CD14-positive monocyte (primary cell): ENCODE results near the gene INIP. TPM values are rescaled to one million over a fixed set of nuclear protein-coding genes. Genes with fewer than 3 reads are reported as not detected.

Experiments used
- DNase-seq, 3 donors: peaks; one replicate each; pipeline ENCODE4 v3.0.0-alpha.2; 2011 to 2022
- H2AFZ ChIP-seq: 2 replicates; pipeline ENCODE4 v1.6.0; 2012; ENCODE audit warnings: mild to moderate bottlenecking, low read depth, low read length, inconsistent platforms; ENCODE audit not compliant: insufficient read depth, poor library complexity, severe bottlenecking
- H3K27ac ChIP-seq, 2 donors: 1 replicate in 1 of 2; 2 replicates in 1 of 2; pipeline ENCODE4 v1.5.1; 2012 to 2013; ENCODE audit warnings: low read length in 2 of 2, control low read depth in 1 of 2, inconsistent platforms in 1 of 2, low read depth in 1 of 2, mild to moderate bottlenecking in 1 of 2
- H3K27me3 ChIP-seq, 2 donors: one replicate each; pipeline versions ENCODE4 v1.6.0 to v1.6.1; 2011 to 2013; ENCODE audit warnings: low read length in 2 of 2; ENCODE audit not compliant: control insufficient read depth in 2 of 2, insufficient read depth in 2 of 2
- H3K36me3 ChIP-seq, 2 donors: replicated peaks in 1 of 2; 1 replicate in 1 of 2; 2 replicates in 1 of 2; pipeline versions ENCODE4 v1.5.1 to v1.6.1; 2012 to 2013; ENCODE audit warnings: low read length in 2 of 2, control low read depth in 1 of 2, inconsistent platforms in 1 of 2, mild to moderate bottlenecking in 1 of 2; ENCODE audit not compliant: insufficient read depth in 2 of 2, control insufficient read depth in 1 of 2
- H3K4me1 ChIP-seq, 2 donors: 1 replicate in 1 of 2; 2 replicates in 1 of 2; pipeline versions ENCODE4 v1.5.1 to v1.6.1; 2012 to 2013; ENCODE audit warnings: low read length in 2 of 2, control low read depth in 1 of 2, inconsistent platforms in 1 of 2, mild to moderate bottlenecking in 1 of 2, moderate library complexity in 1 of 2; ENCODE audit not compliant: insufficient read depth in 2 of 2, control insufficient read depth in 1 of 2
- H3K4me2 ChIP-seq: replicated peaks from 2 replicates; pipeline ENCODE3; 2012; ENCODE audit warnings: low read length, moderate library complexity, mild to moderate bottlenecking; ENCODE audit not compliant: poor library complexity, severe bottlenecking; ENCODE audit errors: extremely low read depth
- H3K4me3 ChIP-seq, 3 experiments: fragments of 200-600 bp in 1 of 3; sonication (generic) in 1 of 3; replicated peaks in 1 of 3; 1 replicate in 2 of 3; 2 replicates in 1 of 3; pipeline ENCODE4 v1.5.1; 2011 to 2013; ENCODE audit warnings: low read length in 3 of 3, mild to moderate bottlenecking in 3 of 3, control low read depth in 2 of 3, low read depth in 2 of 3, inconsistent platforms in 1 of 3, moderate library complexity in 1 of 3
- H3K79me2 ChIP-seq: 2 replicates; pipeline ENCODE4 v1.6.0; 2012; ENCODE audit warnings: mild to moderate bottlenecking, control low read depth, inconsistent platforms, low read length, moderate library complexity; ENCODE audit not compliant: insufficient read depth
- H3K9ac ChIP-seq: 2 replicates; pipeline ENCODE4 v1.6.0; 2017; ENCODE audit warnings: low read length, mild to moderate bottlenecking; ENCODE audit not compliant: insufficient read depth, poor library complexity, severe bottlenecking
- H3K9me3 ChIP-seq, 2 donors: replicated peaks in 1 of 2; 1 replicate in 1 of 2; 2 replicates in 1 of 2; pipeline versions ENCODE4 v1.5.1 to v1.6.1; 2012 to 2013; ENCODE audit warnings: low read length in 2 of 2, control low read depth in 1 of 2; ENCODE audit not compliant: control insufficient read depth in 1 of 2, insufficient read depth in 1 of 2
- H4K20me1 ChIP-seq: 2 replicates; pipeline ENCODE4 v1.6.0; 2012; ENCODE audit warnings: mild to moderate bottlenecking, low read length, control low read depth, moderate library complexity; ENCODE audit not compliant: insufficient read depth
- H3K27ac Mint-ChIP-seq, 7 donors: one replicate each; pipeline ENCODE4 v1.8.0; 2020; ENCODE audit warnings: mild to moderate bottlenecking in 7 of 7, mixed read lengths in 7 of 7, moderate library complexity in 6 of 7, inconsistent platforms in 2 of 7
- H3K27me3 Mint-ChIP-seq, 3 donors: one replicate each; pipeline ENCODE4 v1.8.0; 2021 to 2022; ENCODE audit warnings: low read depth in 3 of 3, mild to moderate bottlenecking in 3 of 3, mixed read lengths in 3 of 3, moderate library complexity in 3 of 3, inconsistent platforms in 1 of 3
- H3K36me3 Mint-ChIP-seq, 2 donors: one replicate each; pipeline ENCODE4 v1.8.0; 2020; ENCODE audit warnings: mixed read lengths in 2 of 2, inconsistent platforms in 1 of 2, mild to moderate bottlenecking in 1 of 2
- H3K4me1 Mint-ChIP-seq: one replicate; pipeline ENCODE4 v1.8.0; 2020; ENCODE audit warnings: mild to moderate bottlenecking, mixed read lengths
- H3K4me3 Mint-ChIP-seq, 2 donors: one replicate each; pipeline ENCODE4 v1.8.0; 2020; ENCODE audit warnings: mild to moderate bottlenecking in 2 of 2, mixed read lengths in 2 of 2, moderate library complexity in 1 of 2
- H3K9me3 Mint-ChIP-seq, 7 donors: one replicate each; pipeline ENCODE4 v1.8.0; 2020 to 2022; ENCODE audit warnings: mixed read lengths in 7 of 7, mild to moderate bottlenecking in 6 of 7, moderate library complexity in 6 of 7, inconsistent platforms in 2 of 7
- CTCF ChIP-seq: fragments of 200-600 bp; IDR thresholded peaks from one replicate; pipeline ENCODE4 v1.8.0; 2022; ENCODE audit warnings: antibody characterized with exemption, mild to moderate bottlenecking
- WGBS: methylation state at CpG from one replicate; pipeline ENCODE4 v1.1.5; 2013; ENCODE audit warnings: missing lambda C conversion rate; ENCODE audit not compliant: insufficient coverage; 5-methylcytosine and 5-hydroxymethylcytosine counted together
- intact Hi-C, 2 donors: fragments of 100-400 bp; cut with micrococcal nuclease; formaldehyde crosslinking; loops; one replicate each; pipeline versions ENCODE4 v1.15.0 to v1.15.1; 2023
- polyA plus RNA-seq, 3 donors: library from polyadenylated mRNA; depleted of rRNA in 1 of 3; unstranded in 2 of 3; stranded (reverse) in 1 of 3; fragments of 300-500 nt in 2 of 3; fragments of >200 nt in 1 of 3; fragmentation: Illumina TruSeq in 2 of 3; gene quantifications; 1 replicate in 2 of 3; 2 replicates in 1 of 3; pipeline ENCODE4 v1.2.3, GENCODE V29; 2012 to 2021

INIP gene
- polyA plus RNA-seq, 3 donors: 10.7 to 53.0 (median 49.0) TPM

- intact Hi-C loops: loop anchor here (2.0 to 10.0 kb wide), 3 partner anchors 32 to 176 kb away; partner anchors contain the start of genes SNX30 (in 2 of the 2) and SLC46A2 (in 1 of the 2)
- Histone ChIP-seq H3K27me3 (no peaks in the 10 kb centered on the region), H3K4me2 (no peak overlapping the region), H3K36me3 (peaks cover 0 to 7% of the 10 kb centered on the region in 2 donors), H3K9me3 (no peaks in the 10 kb centered on the region), H3K79me2 (peaks cover 33% of the 10 kb centered on the region), H3K4me3 (no peak overlapping the region), H2AFZ (no peak overlapping the region), H4K20me1 (no peaks in the 10 kb centered on the region), H3K4me1 (peaks cover 11 to 12% of the 10 kb centered on the region in 2 donors), H3K9ac (no peak overlapping the region), H3K27ac (no peak overlapping the region)
- 100% methylated on average over 1 of the region's 1 CpG for WGBS
- TF ChIP-seq CTCF: no peak
- H3K9me3 Mint-ChIP-seq: no peaks in the 10 kb centered on the region
- H3K4me1 Mint-ChIP-seq: peaks cover 6% of the 10 kb centered on the region
- peaks cover 2 to 12% of the 10 kb centered on the region in 2 donors for H3K36me3 Mint-ChIP-seq
- DNase-seq: no peak
- H3K4me3 Mint-ChIP-seq: no peak overlapping the region
- H3K27me3 Mint-ChIP-seq: no peaks in the 10 kb centered on the region
- H3K27ac Mint-ChIP-seq: no peak overlapping the region
These were observed 1.3 kb upstream of the INIP start for GRCh38 chr9:112719241-112719691.

DNA sequence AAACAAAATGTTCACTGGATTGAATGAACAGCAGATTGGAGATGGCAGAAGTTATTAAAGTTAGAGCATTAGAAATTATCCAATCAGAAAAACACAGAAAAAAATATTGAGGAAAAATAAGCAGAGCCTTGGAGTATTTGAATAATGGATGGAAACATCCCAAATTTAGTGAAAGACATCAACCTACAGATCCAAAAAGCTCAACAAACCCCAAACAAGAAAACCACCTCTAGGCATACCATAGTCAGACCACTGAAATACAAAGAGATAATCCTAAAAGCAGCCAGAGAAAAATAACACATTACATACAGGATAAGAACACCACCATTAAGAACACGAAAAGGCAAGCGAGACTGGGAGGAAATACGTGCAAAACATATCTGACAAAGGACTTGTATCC is 5.2 kb downstream of the INIP start:
- Mint-ChIP-seq H3K9me3 (peaks cover 0 to 2% (median 0%) of the 10 kb centered on the region in 7 donors), H3K36me3 (peaks cover 28 to 58% of the 10 kb centered on the region in 2 donors), H3K4me3 (no peak overlapping the region), H3K27ac (no peak overlapping the region), H3K27me3 (no peaks in the 10 kb centered on the region), H3K4me1 (peaks cover 10% of the 10 kb centered on the region)
- H3K36me3 ChIP-seq: peaks cover 17 to 53% of the 10 kb centered on the region in 2 donors
- WGBS: no CpG with 5 or more reads among the region's 3 CpGs
- peaks cover 94% of the 10 kb centered on the region for H3K79me2 ChIP-seq
- H3K9ac ChIP-seq: no peak overlapping the region
- H3K9me3 ChIP-seq: no peaks in the 10 kb centered on the region
- H3K4me2 ChIP-seq: no peak overlapping the region
- no peak for DNase-seq
- H3K27me3 ChIP-seq: no peaks in the 10 kb centered on the region
- H2AFZ ChIP-seq: no peak overlapping the region
- intact Hi-C loops: loop anchor here in 1 of 2 donors (10.0 kb wide), 1 partner anchor 182 kb away; the partner anchor contains the start of gene SLC46A2
- no peak overlapping the region for H3K4me3 ChIP-seq
- H3K4me1 ChIP-seq: peaks cover 9 to 11% of the 10 kb centered on the region in 2 donors
- H3K27ac ChIP-seq: peak overlapping the region in 1 of 2 donors; percentile 44
- TF ChIP-seq CTCF: no peak
- peaks cover 54% of the 10 kb centered on the region for H4K20me1 ChIP-seq
